Large intestine (tissue), 3 donors: Measurements from ENCODE around the gene RHBDD3. TPM values are rescaled to one million over a fixed set of nuclear protein-coding genes. Genes with fewer than 3 reads are reported as not detected.
"Not testable (repeated sequence)": the region's sequence is repeated elsewhere in the genome, so short reads cannot be mapped to it uniquely, and the experiment has no call there.

ENCODE experiments used
- DNase-seq, 2 donors: peaks; one replicate each; pipeline versions ENCODE4 v3.0.0 to v3.0.0-alpha.2; 2013
- H3K27ac ChIP-seq: one replicate; pipeline ENCODE4 v1.5.1; 2013; ENCODE audit warnings: low read length
- H3K27me3 ChIP-seq: 2 replicates; pipeline ENCODE4 v1.6.1; 2013; ENCODE audit warnings: low read length; ENCODE audit not compliant: control insufficient read depth, insufficient read depth
- H3K36me3 ChIP-seq: 2 replicates; pipeline ENCODE4 v1.6.1; 2013; ENCODE audit warnings: low read length; ENCODE audit not compliant: control insufficient read depth, insufficient read depth
- H3K4me1 ChIP-seq: one replicate; pipeline ENCODE4 v1.6.1; 2013; ENCODE audit warnings: low read length; ENCODE audit not compliant: control insufficient read depth, insufficient read depth
- H3K4me3 ChIP-seq: one replicate; pipeline ENCODE4 v1.5.1; 2013; ENCODE audit warnings: low read length
- H3K9me3 ChIP-seq: one replicate; pipeline ENCODE4 v1.6.1; 2013; ENCODE audit warnings: mild to moderate bottlenecking, low read depth, low read length, moderate library complexity; ENCODE audit not compliant: control insufficient read depth
- WGBS: methylation state at CpG from one replicate; pipeline ENCODE4 v1.1.5; 2013; ENCODE audit warnings: low lambda C conversion rate; ENCODE audit not compliant: insufficient coverage; 5-methylcytosine and 5-hydroxymethylcytosine counted together
- polyA plus RNA-seq: library from polyadenylated mRNA; unstranded; fragments of 120-200 nt; gene quantifications from one replicate; pipeline ENCODE4 v1.2.1, GENCODE V29; 2013

The RHBDD3 gene
- polyA plus RNA-seq, 1 donor = 26.3 TPM

GRCh38 chr22:29245626-29246385, 22.0 kb downstream of the RHBDD3 start:
- Histone ChIP-seq H3K27me3 (no peaks in the 10 kb centered on the region), H3K4me3 (no peak overlapping the region), H3K9me3 (no peaks in the 10 kb centered on the region), H3K27ac (no peak overlapping the region), H3K4me1 (peaks cover 10% of the 10 kb centered on the region), H3K36me3 (peaks cover 46% of the 10 kb centered on the region)
- peak; percentile 59 to 61 for DNase-seq
- whole genome bisulfite sequencing = 33% methylated on average over 1 of the region's 11 CpGs

GRCh38 chr22:29244785-29245625, 22.8 kb downstream of the RHBDD3 start:
- Histone ChIP-seq H3K9me3 (no peaks in the 10 kb centered on the region), H3K27ac (no peak overlapping the region), H3K4me1 (peaks cover 10% of the 10 kb centered on the region), H3K36me3 (peaks cover 53% of the 10 kb centered on the region), H3K27me3 (no peaks in the 10 kb centered on the region), H3K4me3 (no peak overlapping the region)
- no peak for DNase-seq
- no CpG with 5 or more reads among the region's 7 CpGs for WGBS

GRCh38 chr22:29243874-29244446, 23.8 kb downstream of the RHBDD3 start:
- no peaks in the 10 kb centered on the region for H3K27me3 ChIP-seq
- H3K27ac ChIP-seq = no peak overlapping the region
- peaks cover 10% of the 10 kb centered on the region for H3K4me1 ChIP-seq
- peaks cover under 1% of the 10 kb centered on the region for H3K9me3 ChIP-seq
- H3K36me3 ChIP-seq = peaks cover 57% of the 10 kb centered on the region
- WGBS = no CpG with 5 or more reads among the region's 11 CpGs
- no peak overlapping the region for H3K4me3 ChIP-seq
- no peak for DNase-seq

- H3K27ac ChIP-seq, H3K27me3 ChIP-seq, H3K9me3 ChIP-seq, H3K4me1 ChIP-seq, H3K4me3 ChIP-seq: not testable (repeated sequence)
- peaks cover 52% of the 10 kb centered on the region for H3K36me3 ChIP-seq
- DNase-seq = peak in 1 of 2 donors; percentile 61
- no CpG with 5 or more reads among the region's 9 CpGs for WGBS
Measured at GRCh38 chr22:29240481-29240880, 27.3 kb downstream of the RHBDD3 start.

- no CpG with 5 or more reads among the region's 1 CpG for WGBS
- DNase-seq = peak in 1 of 2 donors; percentile 66
- no peaks in the 10 kb centered on the region for H3K9me3 ChIP-seq
- no peak overlapping the region for H3K27ac ChIP-seq
- no peaks in the 10 kb centered on the region for H3K27me3 ChIP-seq
- peaks cover 11% of the 10 kb centered on the region for H3K4me1 ChIP-seq
- H3K4me3 ChIP-seq = no peak overlapping the region
- peaks cover 17% of the 10 kb centered on the region for H3K36me3 ChIP-seq
Measured at GRCh38 chr22:29233277-29233877, 34.4 kb downstream of the RHBDD3 start.

GRCh38 chr22:29231971-29232959, 35.5 kb downstream of the RHBDD3 start:
- DNase-seq = no peak
- no CpG with 5 or more reads among the region's 22 CpGs for WGBS
- H3K36me3 ChIP-seq = peaks cover 17% of the 10 kb centered on the region
- no peaks in the 10 kb centered on the region for H3K9me3 ChIP-seq
- peaks cover 11% of the 10 kb centered on the region for H3K4me1 ChIP-seq
- H3K27me3 ChIP-seq = no peaks in the 10 kb centered on the region
- no peak overlapping the region for H3K4me3 ChIP-seq
- no peak overlapping the region for H3K27ac ChIP-seq

GRCh38 chr22:29230972-29231875, 36.6 kb downstream of the RHBDD3 start:
- H3K4me3 ChIP-seq = no peak overlapping the region
- H3K27me3 ChIP-seq = no peaks in the 10 kb centered on the region
- no CpG with 5 or more reads among the region's 19 CpGs for WGBS
- peaks cover 18% of the 10 kb centered on the region for H3K36me3 ChIP-seq
- H3K27ac ChIP-seq = no peak overlapping the region
- H3K9me3 ChIP-seq = no peaks in the 10 kb centered on the region
- peaks cover 11% of the 10 kb centered on the region for H3K4me1 ChIP-seq
- no peak for DNase-seq

GRCh38 chr22:29226351-29226981, 41.3 kb downstream of the RHBDD3 start:
- no CpG with 5 or more reads among the region's 11 CpGs for WGBS
- H3K27me3 ChIP-seq = no peaks in the 10 kb centered on the region
- no peak overlapping the region for H3K27ac ChIP-seq
- H3K36me3 ChIP-seq = peaks cover 20% of the 10 kb centered on the region
- no peak for DNase-seq
- H3K4me3 ChIP-seq = no peak overlapping the region
- H3K9me3 ChIP-seq = no peaks in the 10 kb centered on the region
- peaks cover 3% of the 10 kb centered on the region for H3K4me1 ChIP-seq
